ENCODE measurements around the gene ARMC8.
A peak's percentile ranks its signal among the peaks of the same experiment; 100 is the strongest.
"Not testable (repeated sequence)": the region's sequence is repeated elsewhere in the genome, so short reads cannot be mapped to it uniquely, and the experiment has no call there.

The ARMC8 gene

DNA sequence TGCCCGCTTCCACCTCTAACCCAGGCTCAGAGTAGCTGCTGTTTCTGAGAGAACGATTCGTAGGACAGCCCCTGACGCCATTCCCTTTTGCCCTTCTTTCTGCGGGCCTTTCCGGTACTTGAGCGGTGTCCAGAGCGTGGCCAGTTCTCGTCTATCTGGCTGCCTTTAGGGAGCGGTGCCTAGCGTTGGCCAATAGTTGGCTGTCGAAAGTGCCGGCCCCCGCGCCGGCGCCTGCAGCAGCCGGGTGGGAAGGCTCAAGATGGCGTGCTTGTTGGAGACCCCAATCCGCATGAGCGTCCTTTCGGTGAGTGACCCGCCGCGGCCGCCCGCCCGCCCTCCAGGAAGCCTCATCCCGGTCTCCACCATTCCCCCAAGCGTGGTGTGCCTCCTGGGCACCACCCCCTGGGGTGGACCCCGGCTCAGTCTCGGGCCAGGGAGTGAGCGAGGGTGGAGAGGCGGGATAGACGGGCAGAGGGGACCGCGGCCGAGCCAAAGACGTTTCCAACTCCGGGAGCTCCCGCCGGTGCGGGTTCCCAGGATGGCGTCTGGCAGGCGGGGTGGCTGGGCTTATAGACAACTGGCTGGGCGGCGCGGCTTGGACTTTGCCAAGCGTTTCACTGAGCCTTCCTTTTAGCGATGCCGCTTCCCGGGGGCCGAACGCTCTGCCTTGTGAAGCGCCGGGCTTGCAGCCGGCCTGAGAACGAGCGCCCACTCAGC, at the start of gene ARMC8:
Gene ARMC8 (plus strand): TSS at position 6 of the 717 bp plus-strand sequence. CDS start 254 bp downstream, at position 260.
- no peak for DNase-seq

DNA sequence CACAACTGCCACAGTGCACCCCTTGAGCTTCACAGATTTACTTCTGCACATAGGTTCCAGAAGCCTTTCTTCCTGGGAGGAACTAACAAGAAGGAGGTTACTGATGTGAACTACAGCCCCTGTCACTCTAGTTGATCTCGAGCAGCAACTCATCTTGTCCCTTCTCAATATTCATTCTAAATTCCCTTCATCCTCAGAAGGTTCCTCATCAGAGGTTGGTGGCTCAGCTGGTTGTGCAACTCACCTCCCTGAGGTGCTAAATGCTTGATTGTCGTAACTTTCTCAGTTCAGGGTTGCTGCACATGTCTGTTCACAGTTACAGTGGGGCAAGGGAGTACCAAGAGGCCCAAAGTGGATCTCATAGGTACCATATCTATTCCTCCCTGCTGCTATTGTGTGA, 49.2 kb upstream of the ARMC8 start:
- no peak for DNase-seq

DNA sequence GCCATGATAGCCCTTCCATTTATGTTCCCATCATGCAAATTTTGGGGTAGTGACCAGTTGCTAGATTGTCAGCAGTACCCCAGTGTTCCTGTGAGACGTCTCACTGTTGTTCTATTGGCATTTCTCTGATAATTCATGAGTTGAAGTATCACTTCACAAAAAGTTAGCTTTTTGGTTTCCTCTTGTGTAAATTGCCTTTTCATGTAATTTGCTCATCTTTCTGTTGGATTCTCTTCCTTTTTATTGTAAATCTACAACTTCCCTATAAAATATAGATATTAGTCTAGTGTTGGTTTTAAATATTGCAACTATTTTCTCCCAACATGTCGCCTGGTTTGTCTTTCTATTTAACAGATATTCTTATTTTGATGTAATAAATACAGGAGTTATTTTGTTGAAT, 47.4 kb upstream of the ARMC8 start:
- DNase-seq, result no peak

DNA sequence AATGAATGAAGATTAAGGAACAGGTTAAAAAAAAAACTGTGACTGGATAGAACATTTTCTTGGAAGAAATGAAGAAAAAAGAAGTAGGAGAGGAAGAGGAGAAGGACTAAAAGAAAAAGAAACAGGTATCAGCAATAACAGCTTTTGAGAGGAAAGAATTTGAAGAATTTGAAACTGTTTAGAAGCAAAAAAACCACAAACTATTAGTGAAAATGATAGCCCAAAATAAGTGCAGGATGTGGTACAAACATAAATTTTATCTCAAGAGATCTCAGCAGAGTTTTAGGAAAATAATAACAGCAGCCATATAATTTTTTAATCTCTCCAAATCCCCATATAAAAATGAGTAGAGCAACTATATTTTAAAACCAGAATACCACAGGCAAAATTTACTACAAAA, 46.2 kb upstream of the ARMC8 start:
- no peak for DNase-seq

DNA sequence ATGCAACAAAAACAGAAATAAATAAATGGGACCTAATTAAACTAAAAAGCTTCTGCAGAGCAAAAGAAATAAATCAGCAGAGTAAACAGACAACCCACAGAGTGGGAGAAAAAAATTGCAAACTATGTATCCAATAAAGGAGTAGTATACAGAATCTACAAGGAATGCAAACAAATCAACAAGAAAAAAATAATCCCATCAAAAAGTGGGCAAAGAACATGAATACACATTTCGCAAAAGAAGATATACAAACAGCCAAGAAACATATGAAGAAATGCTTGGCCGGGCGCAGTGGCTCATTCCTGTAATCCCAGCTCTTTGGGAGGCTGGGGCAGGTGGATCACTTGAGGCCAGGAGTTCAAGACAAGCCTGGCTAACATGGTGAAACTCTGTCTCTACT, 44.9 kb upstream of the ARMC8 start:
- DNase-seq, result not testable (repeated sequence)

- DNase-seq, result no peak
Observed at GRCh38 chr3:138148503-138148902, 38.6 kb upstream of the ARMC8 start.

DNA sequence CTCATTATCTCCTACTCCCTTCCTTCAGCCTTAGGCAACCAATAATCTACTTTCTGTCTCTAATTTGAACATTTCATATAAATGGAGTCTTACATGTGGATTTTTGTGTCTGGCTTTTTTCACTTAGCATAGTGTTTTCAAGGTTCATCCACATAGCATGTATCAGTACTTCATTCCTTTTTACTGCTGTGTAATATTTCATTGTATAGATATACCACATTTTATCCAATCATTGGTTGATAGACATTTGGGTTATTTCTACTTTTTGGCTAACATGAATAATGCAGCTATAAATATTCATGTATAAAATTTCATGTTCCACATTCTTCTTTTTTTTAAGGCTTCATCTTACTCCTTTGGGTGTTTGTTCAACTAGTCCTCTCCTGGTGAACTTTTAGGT, 32.6 kb upstream of the ARMC8 start:
- no peak for DNase-seq

GRCh38 chr3:138157743-138158142, 29.4 kb upstream of the ARMC8 start:
- no peak for DNase-seq

DNA sequence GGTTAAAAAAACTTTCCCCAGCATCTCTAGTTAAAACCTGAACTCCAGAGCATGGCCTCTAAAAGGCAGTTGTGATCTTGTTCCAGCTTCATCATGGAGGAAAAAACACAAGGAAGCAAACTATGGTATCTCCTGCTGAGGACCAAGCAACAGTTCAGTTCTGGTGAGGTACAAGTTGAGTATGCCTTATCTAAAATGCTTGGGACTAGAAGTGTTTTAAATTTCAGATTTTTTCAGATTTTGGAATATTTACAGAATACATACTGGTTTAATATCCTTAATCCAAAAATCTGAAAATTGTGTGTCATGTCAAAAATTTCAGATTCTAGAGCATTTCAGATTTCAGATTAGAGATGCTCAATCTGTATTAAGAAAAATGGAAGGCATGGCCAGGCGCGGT, 22.0 kb upstream of the ARMC8 start:
- no peak for DNase-seq

GRCh38 chr3:138172625-138173024, 14.5 kb upstream of the ARMC8 start:
- DNase-seq, result no peak

DNA sequence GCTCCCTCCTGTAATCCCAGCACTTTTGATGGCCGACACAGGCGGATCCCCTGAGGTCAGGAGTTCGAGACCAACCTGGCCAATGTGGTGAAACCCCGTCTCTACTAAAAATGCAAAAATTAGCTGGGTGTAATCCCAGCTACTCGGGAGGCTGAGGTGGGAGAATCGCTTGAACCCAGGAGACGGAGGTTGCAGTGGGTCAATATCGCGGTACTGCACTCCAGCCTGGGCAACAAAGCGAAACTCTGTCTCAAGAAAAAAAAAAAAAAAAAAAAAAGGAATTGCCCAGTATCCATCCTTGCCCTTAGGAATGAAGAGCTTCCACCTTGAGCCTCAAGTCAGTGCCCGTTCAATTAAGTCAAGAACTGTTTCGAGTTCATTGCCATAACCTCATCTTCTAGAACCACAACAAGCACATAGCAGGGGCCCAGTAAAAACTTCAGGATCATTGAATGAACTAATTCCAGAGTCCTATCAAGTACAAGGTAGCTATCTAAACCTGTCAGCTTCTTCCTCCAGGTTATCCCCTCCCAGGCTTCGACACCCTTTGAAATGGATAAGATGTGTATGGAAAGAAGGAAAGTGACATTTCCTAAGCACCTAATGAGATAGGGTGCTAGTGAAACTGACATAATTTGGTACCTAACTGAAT, 13.2 kb upstream of the ARMC8 start:
- no peak for DNase-seq

DNA sequence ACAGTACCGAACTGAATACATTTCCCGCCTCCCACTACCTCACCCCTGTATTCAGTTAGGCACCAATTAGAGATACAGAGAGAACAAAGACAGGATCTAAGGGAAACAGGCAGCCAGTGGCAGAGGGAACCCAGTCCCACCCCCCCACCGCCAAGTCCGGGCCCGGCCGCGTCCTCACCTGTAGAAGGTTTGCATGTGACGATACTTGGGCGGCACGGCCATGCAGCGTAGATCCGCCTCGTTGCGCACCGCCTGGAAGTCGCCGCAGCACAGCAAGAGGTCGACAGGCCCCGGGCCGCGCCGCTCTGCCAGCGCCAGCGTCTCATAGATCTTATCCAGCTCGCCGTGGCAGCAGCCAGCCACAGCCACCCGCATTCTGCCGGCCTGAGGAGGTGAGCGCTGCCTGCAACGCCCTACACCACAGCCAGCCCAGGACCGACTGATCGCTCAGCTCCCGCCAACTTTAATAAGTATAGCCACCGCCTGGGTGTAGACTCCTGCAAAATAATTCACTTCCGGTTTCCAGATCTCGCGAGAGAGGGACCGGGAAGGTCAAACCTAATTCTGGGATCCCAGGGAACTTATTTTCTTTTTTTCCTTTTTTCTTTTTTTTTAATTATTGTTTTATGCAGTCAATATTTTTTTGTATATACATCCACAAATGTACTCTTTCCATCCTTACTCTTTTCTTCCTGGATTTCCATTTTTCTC, 12.5 kb upstream of the ARMC8 start, which contains the start of gene DBR1:
Gene DBR1 (minus strand): TSS at position 501 of the 711 bp plus-strand sequence. CDS start 126 bp downstream, at position 375.
- DNase-seq, result peak; percentile 79

DNA sequence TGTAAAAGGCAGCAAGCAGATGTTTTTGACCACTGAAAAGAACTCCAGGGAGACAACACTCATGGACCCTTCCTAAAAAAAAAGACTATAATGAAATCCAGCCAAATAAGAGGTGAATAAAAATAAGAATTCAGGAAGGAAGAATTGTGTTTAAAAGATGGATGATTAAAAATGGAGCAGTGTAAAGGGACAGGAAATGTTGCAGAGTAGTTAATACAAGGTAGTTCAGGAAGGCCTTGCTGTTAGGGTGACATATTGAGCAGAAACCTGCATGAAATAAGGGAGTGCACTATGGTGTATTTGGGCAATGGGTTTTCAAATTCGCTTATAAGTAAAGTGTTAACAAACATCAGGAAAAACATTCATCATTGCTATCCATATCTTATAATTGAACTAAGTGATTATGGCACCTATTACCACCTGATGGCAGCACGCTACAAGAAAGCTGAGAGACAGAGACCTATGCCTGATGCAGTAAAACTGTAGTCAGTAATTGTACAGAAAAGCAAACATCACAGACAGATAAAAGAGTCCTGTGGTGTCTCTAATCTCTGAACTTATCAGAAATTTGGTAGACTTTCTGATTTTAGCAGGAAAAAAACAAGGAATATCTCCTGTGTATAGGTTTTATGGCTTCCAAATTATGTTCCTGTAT, 6.6 kb upstream of the ARMC8 start:
- DNase-seq, result no peak

DNA sequence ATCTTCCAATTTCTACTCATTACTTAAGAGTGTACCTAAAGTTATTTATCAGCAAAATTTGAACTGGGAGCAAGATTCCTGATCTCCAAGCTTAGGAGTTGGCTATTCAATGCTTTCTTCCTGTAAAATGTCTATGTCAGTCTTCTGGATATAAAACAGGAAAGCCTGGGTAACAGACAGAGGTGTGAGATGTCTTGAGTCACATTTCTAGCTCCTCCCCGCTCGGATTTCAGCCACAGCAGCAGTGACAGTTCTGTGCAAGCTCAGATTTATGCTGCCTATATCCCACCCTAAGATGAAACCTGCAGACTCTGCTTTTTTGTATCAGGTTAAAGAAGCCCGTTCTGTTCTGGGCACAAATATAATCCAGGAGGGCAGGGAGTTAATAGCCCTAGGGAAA, 2.1 kb upstream of the ARMC8 start:
- no peak for DNase-seq

GRCh38 chr3:138186221-138186620, 880 bp upstream of the ARMC8 start:
- DNase-seq, result no peak

GRCh38 chr3:138186803-138187295, 252 bp upstream of the ARMC8 start:
- DNase-seq, result peak; percentile 91

GRCh38 chr3:138188013-138188730, 1.1 kb downstream of the ARMC8 start:
- DNase-seq, result no peak

GRCh38 chr3:138195481-138195880, 8.4 kb downstream of the ARMC8 start:
- no peak for DNase-seq

DNA sequence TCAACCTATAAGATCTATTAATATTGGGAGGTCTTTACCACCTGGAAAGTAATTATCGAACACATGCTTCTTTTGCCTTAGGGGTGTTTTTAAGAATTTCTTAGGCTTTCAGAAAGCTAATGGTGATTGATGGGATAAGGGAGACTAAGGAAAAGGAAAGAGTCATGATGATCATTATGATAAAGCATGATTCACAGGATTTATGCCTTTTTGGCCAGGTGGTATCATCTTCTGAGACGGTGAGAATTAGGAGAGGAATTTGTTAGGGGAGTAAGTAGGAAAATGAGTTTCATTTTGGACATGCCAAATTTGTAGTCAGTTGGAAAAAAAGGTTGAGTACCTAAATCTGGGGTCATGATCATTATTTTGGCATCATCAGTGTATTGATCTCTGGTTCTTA, 8.9 kb downstream of the ARMC8 start:
- DNase-seq, result no peak

GRCh38 chr3:138197058-138197457, 10.0 kb downstream of the ARMC8 start:
- no peak for DNase-seq

- DNase-seq, result no peak
Observed at GRCh38 chr3:138197524-138197923, 10.4 kb downstream of the ARMC8 start.

- no peak for DNase-seq
Observed at GRCh38 chr3:138199851-138200250, 12.8 kb downstream of the ARMC8 start.

DNA sequence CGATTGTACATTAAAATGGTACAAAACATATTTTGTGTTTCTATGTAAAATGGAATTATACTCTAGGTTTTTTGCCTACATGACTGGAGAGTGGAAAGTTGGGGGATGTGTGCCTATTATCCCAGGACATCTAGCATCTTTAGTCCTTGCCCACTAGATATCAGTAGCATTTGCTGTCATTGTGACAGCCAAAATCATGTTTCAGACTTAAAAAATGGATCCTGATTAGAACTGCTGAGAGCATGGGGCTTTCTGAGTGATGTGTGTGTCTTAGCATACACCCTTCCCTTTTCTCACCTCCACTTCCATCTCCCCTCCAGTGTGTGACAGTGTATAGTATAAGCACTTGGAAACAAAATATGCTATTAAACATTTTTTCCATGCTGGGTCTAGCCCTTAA, 13.3 kb downstream of the ARMC8 start:
- no peak for DNase-seq

Data from stimulated activated CD8-positive, alpha-beta memory T cell treated with anti-CD3 and anti-CD28 coated beads, Interleukin-4, amount 100 ng/mL, for 48 hours (primary cell).